Measurements from ENCODE around the gene SH3GL3.

SH3GL3 gene

GRCh38 chr15:83610901-83611685, 164.0 kb downstream of the SH3GL3 start:
- Histone ChIP-seq H3K36me3 (ENCODE audit: control insufficient read depth in 2 of 2, insufficient read depth in 2 of 2, low read length in 2 of 2) (no peaks in the 10 kb centered on the region), H3K27me3 (ENCODE audit: control insufficient read depth in 1 of 2, insufficient read depth in 2 of 2, low read length in 2 of 2) (no peaks in the 10 kb centered on the region), H3K4me1 (ENCODE audit: control insufficient read depth, insufficient read depth, low read length) (peaks cover 3% of the 10 kb centered on the region), H3K27ac (ENCODE audit: low read length) (no peak overlapping the region), H3K4me3 (ENCODE audit: low read length in 2 of 2) (no peak overlapping the region), H3K9me3 (ENCODE audit: control insufficient read depth in 2 of 2, low read length in 2 of 2) (no peaks in the 10 kb centered on the region), H3K9ac (ENCODE audit: low read length in 2 of 2) (no peak overlapping the region)

DNA sequence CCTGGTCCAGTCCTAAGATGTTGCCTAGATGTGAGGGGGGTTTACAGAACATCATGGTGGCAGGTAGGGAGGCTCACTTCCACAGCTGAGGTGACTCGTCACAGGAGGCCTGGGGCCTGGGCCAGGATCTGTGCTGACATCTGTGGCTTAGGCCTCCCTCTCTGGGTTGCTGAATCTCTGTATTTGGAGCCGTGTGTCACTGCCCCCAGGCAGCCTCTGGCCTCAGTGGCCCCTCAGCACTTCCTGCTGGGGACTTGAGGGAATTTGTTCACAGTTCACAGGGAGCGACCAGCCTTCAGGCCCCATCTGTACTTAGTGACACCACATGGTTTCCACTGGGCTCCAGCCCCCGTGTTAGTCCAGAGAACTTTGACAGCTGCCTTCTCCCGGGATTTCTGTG, 165.1 kb downstream of the SH3GL3 start:
- Histone ChIP-seq H3K27ac (ENCODE audit: low read length) (no peak overlapping the region), H3K27me3 (ENCODE audit: control insufficient read depth in 1 of 2, insufficient read depth in 2 of 2, low read length in 2 of 2) (no peaks in the 10 kb centered on the region), H3K36me3 (ENCODE audit: control insufficient read depth in 2 of 2, insufficient read depth in 2 of 2, low read length in 2 of 2) (no peaks in the 10 kb centered on the region), H3K9me3 (ENCODE audit: control insufficient read depth in 2 of 2, low read length in 2 of 2) (no peaks in the 10 kb centered on the region), H3K4me1 (ENCODE audit: control insufficient read depth, insufficient read depth, low read length) (peaks cover 3% of the 10 kb centered on the region), H3K4me3 (ENCODE audit: low read length in 2 of 2) (no peak overlapping the region), H3K9ac (ENCODE audit: low read length in 2 of 2) (no peak overlapping the region)

- Histone ChIP-seq H3K36me3 (ENCODE audit: control insufficient read depth in 2 of 2, insufficient read depth in 2 of 2, low read length in 2 of 2) (no peaks in the 10 kb centered on the region), H3K27me3 (ENCODE audit: control insufficient read depth in 1 of 2, insufficient read depth in 2 of 2, low read length in 2 of 2) (no peaks in the 10 kb centered on the region), H3K9ac (ENCODE audit: low read length in 2 of 2) (no peak overlapping the region), H3K27ac (ENCODE audit: low read length) (no peak overlapping the region), H3K4me3 (ENCODE audit: low read length in 2 of 2) (no peak overlapping the region), H3K4me1 (ENCODE audit: control insufficient read depth, insufficient read depth, low read length) (peaks cover 3% of the 10 kb centered on the region), H3K9me3 (ENCODE audit: control insufficient read depth in 2 of 2, low read length in 2 of 2) (no peaks in the 10 kb centered on the region)
Measured at GRCh38 chr15:83612898-83613635, 165.9 kb downstream of the SH3GL3 start.

GRCh38 chr15:83613714-83614113, 166.6 kb downstream of the SH3GL3 start:
- Histone ChIP-seq H3K9me3 (ENCODE audit: control insufficient read depth in 2 of 2, low read length in 2 of 2) (no peaks in the 10 kb centered on the region), H3K9ac (ENCODE audit: low read length in 2 of 2) (no peak overlapping the region), H3K36me3 (ENCODE audit: control insufficient read depth in 2 of 2, insufficient read depth in 2 of 2, low read length in 2 of 2) (no peaks in the 10 kb centered on the region), H3K27me3 (ENCODE audit: control insufficient read depth in 1 of 2, insufficient read depth in 2 of 2, low read length in 2 of 2) (no peaks in the 10 kb centered on the region), H3K4me1 (ENCODE audit: control insufficient read depth, insufficient read depth, low read length) (peaks cover 3% of the 10 kb centered on the region), H3K27ac (ENCODE audit: low read length) (no peak overlapping the region), H3K4me3 (ENCODE audit: low read length in 2 of 2) (no peak overlapping the region)

DNA sequence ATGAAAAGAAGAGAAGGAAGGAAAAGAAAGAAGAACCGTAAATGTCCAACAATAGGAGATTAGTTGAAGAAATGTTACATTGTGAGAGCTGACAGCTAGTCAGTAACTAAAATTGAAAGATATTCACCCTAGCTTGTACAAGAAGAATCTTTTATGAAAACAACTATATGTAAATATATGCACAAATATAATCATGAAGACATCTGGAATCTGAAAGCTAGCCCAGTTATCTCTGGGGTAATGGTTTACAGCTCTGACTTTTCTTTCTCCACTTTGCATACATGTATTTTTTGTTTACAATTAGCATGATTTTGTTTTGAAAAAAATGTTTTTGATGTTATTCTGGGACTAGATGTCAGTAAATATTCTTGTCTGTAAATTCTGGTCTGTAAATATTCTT, 169.7 kb downstream of the SH3GL3 start:
- Histone ChIP-seq H3K9ac (ENCODE audit: low read length in 2 of 2) (no peak overlapping the region), H3K4me1 (ENCODE audit: control insufficient read depth, insufficient read depth, low read length) (peaks cover 3% of the 10 kb centered on the region), H3K36me3 (ENCODE audit: control insufficient read depth in 2 of 2, insufficient read depth in 2 of 2, low read length in 2 of 2) (no peaks in the 10 kb centered on the region), H3K9me3 (ENCODE audit: control insufficient read depth in 2 of 2, low read length in 2 of 2) (no peaks in the 10 kb centered on the region), H3K4me3 (ENCODE audit: low read length in 2 of 2) (no peak overlapping the region), H3K27ac (ENCODE audit: low read length) (no peak overlapping the region), H3K27me3 (ENCODE audit: control insufficient read depth in 1 of 2, insufficient read depth in 2 of 2, low read length in 2 of 2) (no peaks in the 10 kb centered on the region)

GRCh38 chr15:83626171-83626802, 179.1 kb downstream of the SH3GL3 start:
- Histone ChIP-seq H3K36me3 (ENCODE audit: control insufficient read depth in 2 of 2, insufficient read depth in 2 of 2, low read length in 2 of 2) (no peaks in the 10 kb centered on the region), H3K9me3 (ENCODE audit: control insufficient read depth in 2 of 2, low read length in 2 of 2) (peaks cover 0 to 3% of the 10 kb centered on the region in 2 donors), H3K9ac (ENCODE audit: low read length in 2 of 2) (no peak overlapping the region), H3K27me3 (ENCODE audit: control insufficient read depth in 1 of 2, insufficient read depth in 2 of 2, low read length in 2 of 2) (no peaks in the 10 kb centered on the region), H3K4me1 (ENCODE audit: control insufficient read depth, insufficient read depth, low read length) (no peaks in the 10 kb centered on the region), H3K27ac (ENCODE audit: low read length) (no peak overlapping the region), H3K4me3 (ENCODE audit: low read length in 2 of 2) (no peak overlapping the region)

GRCh38 chr15:83631534-83631933, 184.4 kb downstream of the SH3GL3 start:
- Histone ChIP-seq H3K36me3 (ENCODE audit: control insufficient read depth in 2 of 2, insufficient read depth in 2 of 2, low read length in 2 of 2) (no peaks in the 10 kb centered on the region), H3K9ac (ENCODE audit: low read length in 2 of 2) (no peak overlapping the region), H3K4me3 (ENCODE audit: low read length in 2 of 2) (no peak overlapping the region), H3K27ac (ENCODE audit: low read length) (no peak overlapping the region), H3K27me3 (ENCODE audit: control insufficient read depth in 1 of 2, insufficient read depth in 2 of 2, low read length in 2 of 2) (no peaks in the 10 kb centered on the region), H3K9me3 (ENCODE audit: control insufficient read depth in 2 of 2, low read length in 2 of 2) (no peaks in the 10 kb centered on the region), H3K4me1 (ENCODE audit: control insufficient read depth, insufficient read depth, low read length) (no peaks in the 10 kb centered on the region)

DNA sequence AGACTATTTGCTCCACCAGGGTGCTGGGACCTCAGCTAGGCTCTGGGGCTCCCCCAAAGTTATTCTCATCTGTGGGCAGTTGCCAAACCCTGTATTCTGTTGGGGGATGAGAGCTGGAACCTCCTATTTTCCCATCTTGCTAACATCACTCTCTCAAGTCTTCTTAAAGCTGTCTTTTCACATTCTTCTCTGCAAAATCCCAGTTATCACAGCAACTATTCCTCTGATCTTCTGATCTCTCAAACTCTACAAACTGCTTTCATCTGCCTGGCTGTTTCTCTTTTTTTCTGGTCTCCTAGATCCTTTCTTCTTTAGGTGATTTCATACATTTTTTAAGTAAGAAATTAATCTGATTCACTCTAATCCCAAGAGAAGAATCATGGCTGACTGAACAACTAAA, 196.1 kb downstream of the SH3GL3 start:
- Histone ChIP-seq H3K4me1 (ENCODE audit: control insufficient read depth, insufficient read depth, low read length) (no peaks in the 10 kb centered on the region), H3K9ac (ENCODE audit: low read length in 2 of 2) (no peak overlapping the region), H3K9me3 (ENCODE audit: control insufficient read depth in 2 of 2, low read length in 2 of 2) (peaks cover 0 to 16% of the 10 kb centered on the region in 2 donors), H3K27ac (ENCODE audit: low read length) (no peak overlapping the region), H3K36me3 (ENCODE audit: control insufficient read depth in 2 of 2, insufficient read depth in 2 of 2, low read length in 2 of 2) (no peaks in the 10 kb centered on the region), H3K4me3 (ENCODE audit: low read length in 2 of 2) (no peak overlapping the region), H3K27me3 (ENCODE audit: control insufficient read depth in 1 of 2, insufficient read depth in 2 of 2, low read length in 2 of 2) (no peaks in the 10 kb centered on the region)

DNA sequence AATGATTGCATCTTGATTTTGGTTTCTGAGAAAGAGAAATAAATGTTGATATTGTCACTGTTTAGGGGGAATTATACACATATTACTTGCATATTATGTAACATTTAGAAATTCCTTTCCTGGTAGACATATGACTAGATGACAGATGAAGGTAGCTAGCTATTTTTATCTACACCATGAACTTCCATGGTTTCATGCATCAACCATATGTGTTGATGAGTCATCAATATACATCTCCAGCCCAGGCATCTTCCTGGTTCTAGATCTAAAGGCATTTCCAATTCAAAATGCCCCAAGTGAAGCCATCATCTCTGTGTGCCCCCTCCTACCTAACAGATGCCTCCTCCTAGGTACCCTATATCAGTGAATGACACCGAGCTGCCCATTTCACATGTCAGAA, 197.3 kb downstream of the SH3GL3 start:
- H3K27ac ChIP-seq (ENCODE audit: low read length), result no peak overlapping the region

DNA sequence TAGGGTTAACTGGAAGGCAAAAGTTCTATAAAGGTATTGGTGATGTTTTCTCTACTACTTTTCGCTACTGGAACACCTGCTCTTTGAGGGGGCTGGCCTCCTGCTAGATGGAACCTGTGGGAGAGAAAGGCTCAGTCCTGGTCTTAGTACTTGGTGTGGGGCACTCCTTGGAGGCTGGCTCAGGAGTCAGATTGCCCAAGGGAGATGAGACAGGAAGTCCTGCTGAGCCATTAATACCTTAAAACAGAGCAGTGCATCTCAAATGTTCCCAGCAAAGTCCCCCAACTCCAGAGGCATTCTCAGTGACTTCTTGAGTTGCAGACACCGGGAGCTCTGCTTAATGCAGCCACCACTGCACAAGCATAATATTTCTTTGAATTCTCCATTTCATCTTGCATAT, 203.7 kb downstream of the SH3GL3 start:
- H3K36me3 ChIP-seq (ENCODE audit: control insufficient read depth in 2 of 2, insufficient read depth in 2 of 2, low read length in 2 of 2), result no peaks in the 10 kb centered on the region
- no peak overlapping the region for H3K4me3 ChIP-seq (ENCODE audit: low read length in 2 of 2)
- H3K9me3 ChIP-seq (ENCODE audit: control insufficient read depth in 2 of 2, low read length in 2 of 2), result no peaks in the 10 kb centered on the region
- no peaks in the 10 kb centered on the region for H3K27me3 ChIP-seq (ENCODE audit: control insufficient read depth in 1 of 2, insufficient read depth in 2 of 2, low read length in 2 of 2)
- no peak overlapping the region for H3K27ac ChIP-seq (ENCODE audit: low read length)
- H3K9ac ChIP-seq (ENCODE audit: low read length in 2 of 2), result no peak overlapping the region
- H3K4me1 ChIP-seq (ENCODE audit: control insufficient read depth, insufficient read depth, low read length), result peaks cover 21% of the 10 kb centered on the region

More for the DNA sequence above, 197.3 kb downstream of the SH3GL3 start:
- H3K4me1 ChIP-seq (ENCODE audit: control insufficient read depth, insufficient read depth, low read length), result no peaks in the 10 kb centered on the region
- H3K36me3 ChIP-seq (ENCODE audit: control insufficient read depth in 2 of 2, insufficient read depth in 2 of 2, low read length in 2 of 2), result no peaks in the 10 kb centered on the region
- H3K27me3 ChIP-seq (ENCODE audit: control insufficient read depth in 1 of 2, insufficient read depth in 2 of 2, low read length in 2 of 2), result no peaks in the 10 kb centered on the region
- H3K9ac ChIP-seq (ENCODE audit: low read length in 2 of 2), result no peak overlapping the region
- no peak overlapping the region for H3K4me3 ChIP-seq (ENCODE audit: low read length in 2 of 2)
- H3K9me3 ChIP-seq (ENCODE audit: control insufficient read depth in 2 of 2, low read length in 2 of 2), result peaks cover 0 to 10% of the 10 kb centered on the region in 2 donors
